Activated T-cell treated with anti-CD3 and anti-CD28 coated beads, Interleukin-2, amount 50 U/mL, for 1 hour (primary cell): ENCODE results near the gene ZNF101.
"Not testable (repeated sequence)": the region's sequence is repeated elsewhere in the genome, so short reads cannot be mapped to it uniquely, and the experiment has no call there.

Experiments
- DNase-seq: peaks from one replicate; pipeline ENCODE4 v3.0.0-alpha.2; 2020

Gene ZNF101

GRCh38 chr19:19661675-19662251, 6.9 kb upstream of the ZNF101 start:
- no peak for DNase-seq

- DNase-seq = no peak
Observed at GRCh38 chr19:19662344-19662743, 6.3 kb upstream of the ZNF101 start.

DNA sequence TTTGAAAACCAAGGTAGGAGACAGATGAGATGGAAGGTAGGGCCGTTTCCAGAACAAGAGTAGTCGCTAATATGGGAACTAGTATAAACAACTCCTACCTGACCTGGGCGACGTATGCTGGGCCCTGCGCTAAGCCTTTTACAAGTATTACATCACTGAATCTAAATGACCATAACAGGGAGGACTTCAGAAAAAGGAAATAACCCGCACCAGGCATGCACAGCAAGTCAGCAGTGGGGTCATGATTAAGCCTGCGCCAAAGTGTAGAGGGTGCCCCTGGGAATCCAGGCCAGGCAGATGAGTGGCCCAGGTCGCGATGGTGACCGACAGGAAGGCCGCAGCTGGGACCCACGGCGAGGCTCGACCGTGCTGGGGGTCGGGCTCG, 5.8 kb upstream of the ZNF101 start:
- DNase-seq = no peak

DNA sequence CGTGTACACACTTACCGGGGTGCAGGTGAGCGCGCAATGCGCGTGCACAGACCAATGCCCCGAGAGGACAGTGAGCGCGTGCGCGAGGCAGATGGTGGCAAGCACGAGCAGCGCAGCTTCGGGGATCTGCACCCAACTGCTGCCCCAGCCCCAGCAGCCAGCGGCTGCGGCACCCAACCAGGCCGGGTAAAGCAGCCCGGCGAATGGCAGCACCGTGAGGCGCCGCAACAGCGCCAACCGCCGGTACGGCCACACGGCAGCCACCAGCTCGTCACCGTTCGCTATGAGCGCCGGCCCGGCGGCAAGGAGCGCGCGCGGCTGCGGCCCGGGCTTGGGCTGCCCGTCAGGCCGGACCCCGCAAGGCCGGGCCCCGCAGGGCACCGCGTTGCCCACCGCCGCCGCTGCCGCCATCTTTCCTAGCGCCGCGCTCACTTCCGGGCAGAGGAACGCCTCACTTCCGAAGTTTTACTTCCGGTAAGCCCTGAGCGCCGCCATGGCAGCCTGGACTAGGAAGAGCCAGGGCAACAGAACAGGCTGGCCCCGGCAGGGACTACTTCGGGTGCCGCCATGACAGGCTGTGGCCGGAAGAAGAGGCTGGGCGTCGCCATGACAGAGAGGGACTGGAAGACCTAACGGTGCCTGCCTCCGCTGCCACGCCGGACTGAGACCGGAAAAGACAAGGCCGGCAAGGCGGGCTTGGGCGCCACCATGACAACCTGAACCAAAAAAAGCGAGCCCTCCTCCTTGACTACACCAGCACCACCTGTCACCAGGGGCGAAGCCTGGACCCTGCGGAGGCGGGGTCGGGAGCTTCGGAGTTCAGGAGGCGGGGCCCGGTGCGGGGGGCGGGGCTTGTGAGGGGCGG, 5.2 kb upstream of the ZNF101 start, which contains the start of gene ATP13A1:
ATP13A1 (minus strand) TSS at position 421 of the 865 bp plus-strand sequence; CDS start at position 411, 10 bp downstream.
- peak; percentile 92 for DNase-seq

GRCh38 chr19:19665420-19665948, 3.2 kb upstream of the ZNF101 start:
- not testable (repeated sequence) for DNase-seq

- peak; percentile 22 for DNase-seq
Observed at GRCh38 chr19:19670070-19670551, 1.5 kb downstream of the ZNF101 start.

DNA sequence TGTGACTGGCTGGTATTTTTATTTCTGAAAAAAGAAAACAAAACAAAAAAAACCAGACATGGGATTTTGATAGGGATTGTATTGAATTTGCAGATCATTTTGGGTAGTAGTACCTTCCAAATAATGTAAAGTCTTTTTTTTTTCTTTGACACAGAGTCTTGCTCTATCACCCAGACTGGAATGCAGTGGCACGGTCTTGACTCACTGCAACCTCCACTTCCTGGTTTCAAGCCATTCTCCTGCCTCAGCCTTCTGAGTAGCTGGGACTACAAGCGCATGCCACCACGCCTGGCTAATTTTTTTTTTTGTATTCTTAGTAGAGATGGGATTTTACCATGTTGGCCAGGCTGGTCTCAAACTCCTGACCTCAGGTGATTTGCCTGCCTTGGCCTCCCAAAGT, 4.2 kb downstream of the ZNF101 start:
- DNase-seq = no peak

DNA sequence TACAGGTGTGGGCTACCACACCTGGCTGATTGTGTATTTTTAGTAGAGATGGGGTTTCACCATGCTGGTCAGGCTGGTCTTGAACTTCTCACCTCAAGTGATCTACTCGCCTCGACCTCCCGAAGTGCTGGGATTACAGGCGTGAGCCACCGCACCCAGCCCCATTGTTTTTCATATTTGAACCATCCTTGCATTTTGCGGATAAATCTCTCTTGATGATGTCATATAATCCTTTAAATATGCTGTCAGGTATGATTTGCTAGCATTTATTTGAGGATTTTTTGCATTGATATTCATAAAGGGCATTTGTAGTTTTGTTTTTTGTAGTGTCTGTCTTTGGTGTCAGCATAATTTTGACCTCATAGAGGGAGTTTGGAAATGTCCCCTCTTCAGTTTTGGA, 5.7 kb downstream of the ZNF101 start:
- DNase-seq = no peak

GRCh38 chr19:19677579-19677978, 8.9 kb downstream of the ZNF101 start:
- DNase-seq = no peak

DNA sequence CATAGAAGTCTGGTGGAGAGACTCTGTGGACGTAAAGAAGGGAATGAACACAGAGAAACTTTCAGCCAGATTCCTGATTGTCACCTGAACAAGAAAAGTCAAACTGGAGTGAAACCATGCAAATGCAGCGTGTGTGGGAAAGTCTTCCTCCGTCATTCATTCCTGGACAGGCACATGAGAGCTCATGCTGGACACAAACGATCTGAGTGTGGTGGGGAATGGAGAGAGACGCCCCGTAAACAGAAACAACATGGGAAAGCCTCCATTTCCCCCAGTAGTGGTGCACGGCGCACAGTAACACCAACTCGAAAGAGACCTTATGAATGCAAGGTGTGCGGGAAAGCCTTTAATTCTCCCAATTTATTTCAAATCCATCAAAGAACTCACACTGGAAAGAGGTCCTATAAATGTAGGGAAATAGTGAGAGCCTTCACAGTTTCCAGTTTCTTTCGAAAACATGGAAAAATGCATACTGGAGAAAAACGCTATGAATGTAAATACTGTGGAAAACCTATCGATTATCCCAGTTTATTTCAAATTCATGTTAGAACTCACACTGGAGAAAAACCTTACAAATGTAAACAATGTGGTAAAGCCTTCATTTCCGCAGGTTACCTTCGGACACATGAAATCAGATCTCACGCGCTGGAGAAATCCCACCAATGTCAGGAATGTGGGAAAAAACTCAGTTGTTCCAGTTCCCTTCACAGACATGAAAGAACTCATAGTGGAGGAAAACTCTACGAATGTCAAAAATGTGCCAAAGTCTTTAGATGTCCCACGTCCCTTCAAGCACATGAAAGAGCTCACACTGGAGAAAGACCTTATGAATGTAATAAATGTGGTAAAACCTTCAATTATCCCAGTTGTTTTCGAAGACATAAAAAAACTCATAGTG, 10.8 kb downstream of the ZNF101 start:
- DNase-seq = no peak

DNA sequence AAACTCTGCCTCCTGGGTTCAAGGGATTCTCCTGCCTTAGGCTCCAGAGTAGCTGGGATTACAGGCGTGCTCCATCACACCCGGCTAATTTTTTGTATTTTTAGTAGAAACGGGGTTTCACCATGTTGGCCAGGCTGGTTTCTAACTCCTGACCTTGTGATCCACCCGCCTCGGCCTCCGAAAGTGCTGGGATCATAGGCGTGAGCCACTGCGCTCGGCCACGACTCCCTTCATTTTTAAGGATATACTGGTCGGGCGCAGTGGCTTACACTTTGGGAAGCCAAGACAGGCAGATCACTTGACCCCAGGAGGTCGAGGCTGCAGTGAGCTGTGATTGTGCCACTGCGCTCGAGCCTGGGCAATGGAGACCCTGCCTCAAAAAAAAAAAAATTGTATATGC, 17.5 kb downstream of the ZNF101 start:
- not testable (repeated sequence) for DNase-seq

DNA sequence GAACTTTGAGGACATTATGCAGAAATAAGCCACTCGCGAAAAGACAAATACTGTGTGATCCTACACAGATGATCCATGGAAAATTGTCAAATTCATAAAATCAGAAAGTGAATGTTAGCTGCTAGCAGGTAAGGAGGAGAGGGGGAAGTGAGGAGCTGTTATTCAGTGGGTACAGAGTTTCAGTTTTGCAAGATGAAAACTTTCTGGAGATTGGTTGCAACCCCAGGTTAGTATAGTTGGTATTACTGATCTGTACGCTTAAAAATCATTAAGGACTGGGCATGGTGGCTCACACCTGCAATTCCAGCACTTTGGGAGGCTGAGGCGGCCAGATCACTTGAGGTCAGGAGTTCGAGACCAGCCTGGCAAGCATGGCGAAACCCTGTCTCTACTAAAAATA, 17.9 kb downstream of the ZNF101 start:
- no peak for DNase-seq

DNA sequence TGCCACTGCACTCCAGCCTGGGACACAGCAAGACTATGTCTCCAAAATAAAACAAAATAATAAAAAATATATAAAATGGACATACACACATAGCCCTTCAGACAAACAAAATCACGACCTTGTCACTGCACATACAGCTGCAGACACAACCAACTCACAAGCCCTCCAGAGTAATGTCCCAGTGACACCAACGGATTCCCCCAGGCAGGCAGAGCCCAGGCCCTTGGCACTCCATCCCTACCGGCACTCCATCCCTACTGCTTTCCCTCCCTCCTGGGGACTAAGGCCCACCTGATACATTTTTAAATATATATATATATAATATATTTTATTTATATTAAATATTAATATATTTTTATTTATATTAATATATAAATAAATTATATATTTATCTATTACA, 18.5 kb downstream of the ZNF101 start:
- DNase-seq = no peak

GRCh38 chr19:19689023-19689422, 20.4 kb downstream of the ZNF101 start:
- not testable (repeated sequence) for DNase-seq

DNA sequence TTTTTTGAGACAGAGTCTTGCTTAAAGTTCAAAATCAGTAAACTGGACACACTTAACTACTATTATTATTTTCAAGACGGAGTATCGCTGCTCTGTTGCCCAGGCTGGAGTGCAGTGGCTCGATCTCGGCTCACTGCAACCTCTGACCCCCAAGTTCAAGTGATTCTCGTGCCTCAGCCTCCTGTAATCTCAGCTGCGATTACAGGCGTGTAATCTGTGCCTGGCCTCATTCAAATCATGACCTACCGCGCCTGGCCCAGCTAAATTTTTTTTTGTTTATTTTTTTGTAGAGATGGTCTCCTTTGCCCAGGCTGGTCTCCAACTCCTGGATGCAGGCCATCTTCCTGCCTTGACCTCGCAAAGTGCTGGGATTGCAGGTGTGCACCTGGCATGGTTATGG, 23.0 kb downstream of the ZNF101 start:
- DNase-seq = no peak

GRCh38 chr19:19696386-19696785, 27.7 kb downstream of the ZNF101 start:
- no peak for DNase-seq

- DNase-seq = no peak
Observed at GRCh38 chr19:19697589-19697988, 28.9 kb downstream of the ZNF101 start.

DNA sequence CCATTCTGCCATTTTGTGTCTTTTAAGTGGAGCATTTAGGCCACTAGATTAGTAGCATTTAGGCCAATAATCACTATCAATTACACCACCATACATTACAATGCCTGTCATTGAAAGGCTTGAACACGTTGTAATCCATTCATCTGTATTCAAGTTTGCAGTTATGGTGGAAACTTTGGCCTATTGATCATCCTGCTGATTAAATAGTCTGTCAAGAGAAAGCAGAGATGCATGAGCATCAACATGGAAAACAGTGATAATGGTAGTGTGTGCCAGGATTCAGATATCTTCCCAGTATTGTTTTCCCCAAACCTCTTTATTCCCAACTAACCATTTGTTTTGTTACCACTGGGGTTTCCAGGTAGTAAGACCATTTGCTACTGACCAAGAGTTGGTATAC, 31.9 kb downstream of the ZNF101 start:
- DNase-seq = not testable (repeated sequence)

DNA sequence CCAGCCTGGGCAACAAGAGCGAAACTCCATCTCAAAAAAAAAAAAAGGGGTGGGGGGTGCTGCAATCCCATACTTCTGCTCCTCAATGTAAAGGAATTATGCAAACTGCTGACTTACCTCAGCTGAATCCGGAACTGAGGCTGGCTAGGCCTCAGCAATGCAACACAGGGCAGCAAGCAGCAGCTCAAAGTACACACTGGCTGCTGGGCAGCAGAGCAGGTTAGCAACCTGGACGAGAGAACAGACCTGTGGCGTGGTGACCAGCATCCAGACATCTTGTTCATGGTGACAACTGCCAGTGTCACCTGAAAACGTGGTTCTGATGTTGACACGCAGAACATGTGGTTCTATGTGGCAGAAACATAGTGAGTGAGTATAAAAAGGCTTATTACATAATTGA, 36.2 kb downstream of the ZNF101 start:
- DNase-seq = no peak

DNA sequence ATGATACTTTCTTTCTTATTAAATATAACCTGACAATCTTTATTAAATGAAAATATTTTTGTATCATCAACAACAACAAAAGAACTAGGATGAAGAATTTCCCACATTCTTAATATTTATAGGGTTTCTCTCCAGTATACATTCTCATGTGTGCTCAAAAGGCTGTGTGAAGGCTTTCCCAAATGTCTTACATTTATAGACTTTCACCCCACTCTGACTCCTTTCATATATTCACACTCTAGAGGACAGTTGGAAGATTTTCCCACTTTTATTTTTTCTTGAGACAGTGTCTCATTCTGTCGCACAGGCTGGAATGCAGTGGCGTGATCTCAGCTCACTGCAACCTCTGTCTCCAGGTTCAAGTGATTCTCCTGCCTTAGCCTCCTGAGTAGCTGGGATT, 41.9 kb downstream of the ZNF101 start:
- DNase-seq = no peak

DNA sequence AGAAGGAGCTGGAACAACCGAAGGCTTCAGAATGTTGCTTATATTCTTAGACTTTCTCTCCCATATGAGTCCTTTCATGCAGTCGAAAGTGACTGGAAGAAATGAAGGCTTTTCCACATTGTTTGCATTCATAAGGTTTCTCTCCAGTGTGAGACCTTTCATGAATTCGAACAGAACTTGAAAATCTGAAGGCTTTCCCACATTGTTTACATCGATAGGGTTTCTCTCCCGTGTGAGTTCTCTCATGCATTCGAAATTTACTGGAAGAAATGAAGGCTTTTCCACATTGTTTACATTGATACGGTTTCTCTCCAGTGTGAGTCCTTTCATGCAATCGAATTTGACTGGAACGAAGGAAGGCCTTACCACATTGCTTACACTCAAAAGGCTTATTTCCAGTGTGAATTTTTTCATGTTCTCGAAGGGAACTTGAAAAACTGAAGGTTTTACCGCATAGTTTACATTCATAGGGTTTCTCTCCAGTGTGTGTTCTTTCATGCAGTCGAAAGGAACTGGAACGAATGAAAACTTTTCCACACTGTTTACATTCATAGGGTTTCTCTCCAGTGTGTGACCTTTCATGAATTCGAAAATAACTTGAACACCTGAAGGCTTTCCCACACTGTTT, 42.8 kb downstream of the ZNF101 start:
- DNase-seq = no peak
